Hematopoietic multipotent progenitor cell treated with erythropoietin and hydrocortisone succinate and interleukin-3 and kit ligand, for 4 days (in vitro differentiated cells): Measurements from ENCODE around the gene TMOD2.

Experiments used
- DNase-seq: peaks from one replicate; pipeline ENCODE4 v3.0.0-alpha.2; 2015

The TMOD2 gene

DNA sequence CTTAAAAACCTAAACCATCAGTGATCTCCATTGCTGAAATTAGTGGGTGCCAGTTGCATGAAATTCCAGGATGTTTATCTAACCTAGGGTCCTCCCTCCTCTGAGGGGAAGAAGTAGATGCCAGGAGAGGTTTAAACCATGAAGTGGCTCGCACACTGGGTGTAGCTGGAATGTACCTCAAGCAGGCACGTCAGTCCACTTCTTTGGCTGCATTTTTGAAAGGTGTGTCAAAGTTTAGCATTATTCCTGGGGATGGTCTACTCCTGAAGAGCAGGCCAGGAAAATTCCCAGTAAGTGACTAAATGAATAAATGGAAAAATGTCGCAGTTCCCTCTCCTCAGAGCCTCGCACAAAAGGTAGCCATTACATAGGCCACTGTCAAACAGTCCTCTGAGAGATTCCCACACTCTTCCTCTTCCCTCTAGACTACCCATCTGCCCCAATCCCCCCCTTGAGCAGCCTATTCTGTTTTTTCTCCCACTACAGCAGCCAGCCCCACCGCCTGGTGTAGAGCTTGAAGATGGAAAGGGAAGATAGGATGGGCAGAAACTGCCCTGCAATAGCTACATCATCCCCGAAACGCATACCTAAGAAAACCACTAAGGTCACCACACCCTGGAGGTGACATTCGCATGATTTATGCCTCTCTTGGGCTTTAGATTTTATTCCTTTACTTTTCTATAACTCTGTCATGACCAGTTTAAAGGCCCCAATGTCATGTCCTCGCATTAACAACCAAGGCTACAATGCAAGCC, 77.4 kb downstream of the TMOD2 start:
- DNase-seq, result peak; percentile 10

GRCh38 chr15:51829376-51830275, 78.2 kb downstream of the TMOD2 start, which contains the start of gene TMOD3:
Gene TMOD3, plus strand, starts transcription at chr15:51829653. Its CDS starts 33,232 bp downstream, at chr15:51862885.
- peak; percentile 95 for DNase-seq

- peak; percentile 63 for DNase-seq
Measured at GRCh38 chr15:51830276-51830806, 78.9 kb downstream of the TMOD2 start.

DNA sequence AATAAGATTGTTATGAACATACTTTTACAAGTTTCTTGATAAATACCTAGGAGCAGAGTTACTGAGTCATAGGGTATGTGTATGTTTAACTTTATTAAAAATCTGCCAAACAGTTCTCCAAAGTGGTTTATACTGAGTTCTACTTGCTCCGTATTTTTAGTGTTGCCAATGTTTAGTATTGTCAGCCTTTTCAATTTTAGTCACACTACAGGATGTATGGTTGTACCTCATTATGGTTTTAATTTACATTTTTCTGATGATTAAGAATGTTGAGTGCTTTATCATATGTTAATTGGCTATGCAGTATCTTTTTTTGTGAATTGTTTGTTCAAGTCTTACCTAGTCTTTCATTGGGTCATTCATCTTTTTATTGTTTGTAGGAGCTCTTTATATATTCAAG, 82.4 kb downstream of the TMOD2 start:
- DNase-seq, result no peak

DNA sequence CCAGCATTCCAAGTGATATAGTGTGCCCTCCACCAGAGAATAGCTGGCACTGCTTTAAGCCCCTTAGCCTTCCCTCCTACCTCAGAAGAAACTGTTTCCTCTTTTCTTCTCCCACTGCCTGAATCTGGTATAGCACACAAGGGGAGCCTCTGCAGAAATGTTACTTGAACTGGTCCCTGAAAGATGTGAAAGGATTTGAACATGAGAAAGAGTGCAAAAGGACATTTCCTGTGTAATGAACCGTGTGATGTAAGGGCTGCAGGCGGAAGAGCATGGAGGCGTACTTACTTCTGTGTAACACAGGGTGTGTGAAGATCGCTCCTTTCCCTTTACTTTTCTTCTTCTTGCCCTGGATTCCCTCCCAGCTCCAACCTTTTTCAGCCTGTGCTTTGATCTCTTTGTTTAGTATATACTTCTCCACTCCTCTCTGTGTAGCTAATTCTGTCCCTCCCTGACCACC, 86.4 kb downstream of the TMOD2 start:
- DNase-seq, result peak; percentile 31

DNA sequence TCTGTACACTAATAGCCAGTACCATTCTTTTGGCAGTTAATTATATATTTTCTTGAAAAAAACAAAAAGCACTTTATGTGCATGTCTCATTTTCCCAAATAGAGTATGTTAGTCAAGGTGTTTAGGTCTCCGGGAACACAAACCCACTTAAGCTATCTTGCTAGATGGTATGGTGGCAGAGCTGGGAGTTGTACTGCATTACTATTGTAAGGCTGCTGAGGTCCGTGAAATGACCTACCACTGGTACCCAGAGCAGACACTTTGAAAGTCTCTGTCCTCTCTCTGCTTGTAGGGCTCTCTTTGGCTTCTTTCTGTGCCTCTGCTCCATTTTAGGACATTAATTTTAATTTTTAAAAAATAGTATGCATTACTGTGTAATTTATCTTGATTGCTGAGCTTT, 86.9 kb downstream of the TMOD2 start:
- DNase-seq, result no peak

- no peak for DNase-seq
Measured at GRCh38 chr15:51840692-51841091, 89.3 kb downstream of the TMOD2 start.

DNA sequence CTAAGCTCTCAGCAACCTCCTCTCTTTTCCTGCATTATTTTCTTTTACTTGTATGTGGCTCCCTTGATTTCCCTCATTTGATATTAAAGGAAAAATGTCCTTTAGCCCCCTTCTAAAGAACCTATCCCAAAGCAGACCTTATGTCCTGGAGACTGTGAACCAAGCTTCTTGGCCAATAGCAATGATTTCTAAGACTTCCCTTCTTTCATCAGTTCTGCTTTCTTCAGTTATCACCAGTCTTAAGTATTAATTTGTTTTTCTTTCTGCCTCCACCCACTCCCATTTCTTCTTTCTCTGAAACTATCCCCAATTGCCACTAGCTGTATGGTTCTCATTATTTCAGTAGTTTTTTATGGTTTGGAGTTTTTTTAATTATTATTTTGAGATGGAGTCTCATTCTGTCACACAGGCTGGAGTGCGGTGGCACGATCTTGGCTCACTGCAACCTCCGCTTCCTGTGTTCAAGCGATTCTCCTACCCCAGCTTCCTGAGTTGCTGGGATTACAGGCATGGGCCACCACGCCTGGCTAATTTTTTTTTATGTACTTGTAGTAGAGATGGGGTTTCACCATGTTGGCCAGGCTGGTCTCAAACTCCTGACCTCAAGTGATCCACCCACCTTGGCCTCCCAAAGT, 90.1 kb downstream of the TMOD2 start:
- DNase-seq, result peak; percentile 35

DNA sequence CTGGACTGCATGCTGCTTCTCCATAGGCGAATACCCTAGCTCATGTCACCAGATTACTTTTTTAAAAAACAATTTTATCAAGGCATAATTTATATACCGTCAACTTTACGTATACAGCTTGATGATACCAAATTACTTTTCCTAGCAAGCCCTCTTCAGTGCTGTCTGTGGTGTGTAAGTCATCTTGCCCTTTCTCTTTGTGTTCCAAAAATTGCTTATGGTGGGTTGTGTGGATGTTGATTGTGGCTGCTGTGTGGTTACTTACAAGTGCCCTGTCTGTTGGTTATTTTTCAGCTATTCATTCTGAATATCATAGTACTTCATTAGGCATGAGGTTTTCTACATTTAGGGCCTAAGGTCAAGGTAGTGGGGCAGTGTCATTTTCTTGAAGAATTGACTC, 90.9 kb downstream of the TMOD2 start:
- no peak for DNase-seq

- DNase-seq, result peak; percentile 63
Measured at GRCh38 chr15:51842852-51843737, 91.7 kb downstream of the TMOD2 start.

DNA sequence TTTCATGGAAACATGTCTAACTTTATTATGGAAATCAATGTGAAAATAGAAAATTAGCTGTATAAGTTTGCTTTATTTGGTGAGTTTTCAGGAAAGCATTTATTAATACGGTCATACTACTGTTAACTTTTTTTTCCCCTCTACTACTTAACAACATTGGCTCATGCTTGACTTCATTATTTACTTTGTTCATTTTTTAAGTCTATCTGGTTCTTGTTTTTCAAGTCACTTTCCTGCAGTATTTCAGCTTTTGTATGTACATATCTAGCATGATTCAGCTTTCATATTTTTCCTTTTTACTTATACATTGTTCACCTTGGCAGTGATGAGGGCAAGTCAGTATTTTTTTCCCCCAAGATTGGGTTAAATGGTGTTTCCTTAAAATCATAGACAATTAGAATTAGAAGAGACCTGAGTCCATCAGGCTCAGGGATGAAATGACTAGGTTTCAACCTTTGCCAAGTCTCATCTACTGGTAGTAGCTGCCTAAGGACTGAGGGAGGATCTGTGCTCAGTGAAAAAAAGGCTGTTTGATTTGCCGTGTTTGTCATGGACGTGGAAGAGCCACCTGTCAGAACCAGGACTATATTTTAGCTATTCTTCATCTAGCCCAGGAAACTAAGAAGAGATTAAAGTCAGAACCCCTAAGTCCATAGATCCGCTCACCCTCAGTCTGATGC, 93.5 kb downstream of the TMOD2 start:
- DNase-seq, result no peak

GRCh38 chr15:51846066-51846462, 94.7 kb downstream of the TMOD2 start:
- DNase-seq, result no peak

GRCh38 chr15:51846463-51847230, 95.2 kb downstream of the TMOD2 start:
- DNase-seq, result peak; percentile 79

- DNase-seq, result no peak
Measured at GRCh38 chr15:51848811-51849210, 97.4 kb downstream of the TMOD2 start.

GRCh38 chr15:51849860-51850259, 98.5 kb downstream of the TMOD2 start:
- DNase-seq, result no peak

GRCh38 chr15:51853998-51854397, 102.6 kb downstream of the TMOD2 start:
- DNase-seq, result no peak

- DNase-seq, result no peak
Measured at GRCh38 chr15:51855612-51856011, 104.2 kb downstream of the TMOD2 start.

- DNase-seq, result no peak
Measured at GRCh38 chr15:51856714-51857380, 105.5 kb downstream of the TMOD2 start.

- DNase-seq, result peak; percentile 70
Measured at GRCh38 chr15:51861557-51862359, 110.4 kb downstream of the TMOD2 start.
